Aorta (tissue), 5 donors: ENCODE data around the gene MEGF11. TPM values are rescaled to one million over a fixed set of nuclear protein-coding genes. Genes with fewer than 3 reads are reported as not detected.

Experiments
- ATAC-seq: fragments of 200-7000 bp; cut with Tn5 transposase; one replicate; pipeline ENCODE4 v1.9.1; 2022; ENCODE audit warnings: moderate library complexity; ENCODE audit not compliant: low FRiP score
- DNase-seq, 2 donors: peaks; one replicate each; pipeline ENCODE4 v3.0.0-alpha.2; 2020
- H3K27ac ChIP-seq, 2 donors: one replicate each; pipeline ENCODE4 v1.5.1; 2013; ENCODE audit warnings: low read length in 2 of 2, mild to moderate bottlenecking in 2 of 2, moderate library complexity in 2 of 2, control low read depth in 1 of 2, inconsistent platforms in 1 of 2, low read depth in 1 of 2
- H3K27me3 ChIP-seq, 2 donors: one replicate each; pipeline ENCODE4 v1.6.1; 2013; ENCODE audit warnings: control low read depth in 1 of 2, low read length in 1 of 2, mild to moderate bottlenecking in 1 of 2, moderate library complexity in 1 of 2; ENCODE audit not compliant: insufficient read depth in 2 of 2, control insufficient read depth in 1 of 2
- H3K36me3 ChIP-seq, 2 donors: one replicate each; pipeline ENCODE4 v1.6.1; 2013; ENCODE audit warnings: control low read depth in 1 of 2, low read length in 1 of 2, mild to moderate bottlenecking in 1 of 2; ENCODE audit not compliant: insufficient read depth in 2 of 2, control insufficient read depth in 1 of 2
- H3K4me1 ChIP-seq, 2 donors: one replicate each; pipeline ENCODE4 v1.6.1; 2013; ENCODE audit warnings: low read length in 2 of 2, control low read depth in 1 of 2, mild to moderate bottlenecking in 1 of 2, moderate library complexity in 1 of 2; ENCODE audit not compliant: insufficient read depth in 2 of 2, control insufficient read depth in 1 of 2
- H3K4me3 ChIP-seq, 2 donors: one replicate each; pipeline ENCODE4 v1.5.1; 2013; ENCODE audit warnings: low read length in 2 of 2, control low read depth in 1 of 2, mild to moderate bottlenecking in 1 of 2
- H3K9me3 ChIP-seq: one replicate; pipeline ENCODE4 v1.6.1; 2013; ENCODE audit warnings: mild to moderate bottlenecking, low read length; ENCODE audit not compliant: control insufficient read depth
- WGBS, 2 donors: extraction: QIAGEN DNeasy Blood & Tissue Kit; methylation state at CpG; one replicate each; pipeline ENCODE4 v1.1.7; 2013; 5-methylcytosine and 5-hydroxymethylcytosine counted together
- intact Hi-C, 2 donors: fragments of 100-400 bp; cut with DNase I; formaldehyde crosslinking; loops; one replicate each; pipeline versions ENCODE4 v1.14.2 to v1.15.0; 2022
- polyA plus RNA-seq, 2 donors: library from polyadenylated mRNA; stranded (reverse); fragments of 200-250 nt; gene quantifications; one replicate each; pipeline ENCODE4 v1.2.3, GENCODE V29; 2013
- total RNA-seq, 2 donors: library from RNA; stranded (reverse); fragmentation: NEBNext Ultra II Directional; extraction: Animal tissue kit (Norgen Biotek cat#: 25700); gene quantifications; one replicate each; pipeline ENCODE4 v1.2.1, GENCODE V29; 2021
- donor health status: healthy with polysubstance abuse.
- donor health status: Bipolar disorder and iron deficiency.
- donor health status: DM: no; HTN: no; CAD: no.
- donor health status: DM: no; HTN: no; CAD: no.
- donor health status: DM: yes; HTN: yes; CAD: no.

MEGF11 gene
- total and polyA plus RNA-seq, 4 donors: not detected

- intact Hi-C loops: no loop called here
- Histone ChIP-seq H3K9me3 (no peaks in the 10 kb centered on the region), H3K36me3 (no peaks in the 10 kb centered on the region), H3K4me1 (no peaks in the 10 kb centered on the region), H3K27ac (no peak overlapping the region), H3K4me3 (no peak overlapping the region), H3K27me3 (no peaks in the 10 kb centered on the region)
- 52 to 56% methylated on average over 10 of the region's 10 CpGs for WGBS, 2 donors
- DNase-seq (peak in 1 of 2 donors; percentile 41), ATAC-seq (no peak)
Measured at GRCh38 chr15:65991721-65992483, 261.6 kb downstream of the MEGF11 start.

- H3K4me3 ChIP-seq: no peak overlapping the region
- WGBS, 2 donors: 74 to 79% methylated on average over 5 of the region's 5 CpGs
- intact Hi-C loops: no loop called here
- no peak for DNase-seq
- no peaks in the 10 kb centered on the region for H3K9me3 ChIP-seq
- no peak for ATAC-seq
- H3K4me1 ChIP-seq: no peaks in the 10 kb centered on the region
- H3K36me3 ChIP-seq: no peaks in the 10 kb centered on the region
- no peaks in the 10 kb centered on the region for H3K27me3 ChIP-seq
- no peak overlapping the region for H3K27ac ChIP-seq
Measured at GRCh38 chr15:65990298-65990981, 263.1 kb downstream of the MEGF11 start.

DNA sequence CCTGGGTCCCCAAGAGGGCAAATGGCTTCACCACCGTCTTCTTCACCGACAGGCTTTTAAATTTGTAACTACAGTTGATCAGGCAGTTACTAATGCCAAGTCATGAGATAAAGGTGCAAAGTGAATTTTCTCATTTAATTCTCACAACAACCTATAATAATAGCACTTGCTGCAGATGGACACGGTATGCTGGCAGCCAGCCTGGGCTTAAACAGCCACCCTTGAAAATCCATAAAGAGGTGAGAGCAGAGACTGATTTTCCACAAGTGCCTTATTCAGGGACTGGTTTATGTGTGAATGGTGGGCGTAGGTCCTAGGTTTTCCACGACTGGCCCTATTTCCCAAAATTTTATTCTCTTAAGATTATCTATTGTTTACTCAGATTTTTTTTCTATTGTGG lies 266.4 kb downstream of the MEGF11 start:
- intact Hi-C loops: no loop called here
- ATAC-seq (no peak), DNase-seq (no peak)
- no peak overlapping the region for H3K27ac ChIP-seq
- WGBS, 2 donors: 57 to 59% methylated on average over 5 of the region's 5 CpGs
- no peaks in the 10 kb centered on the region for H3K27me3 ChIP-seq
- no peaks in the 10 kb centered on the region for H3K36me3 ChIP-seq
- no peaks in the 10 kb centered on the region for H3K4me1 ChIP-seq
- H3K9me3 ChIP-seq: no peaks in the 10 kb centered on the region
- H3K4me3 ChIP-seq: no peak overlapping the region

DNA sequence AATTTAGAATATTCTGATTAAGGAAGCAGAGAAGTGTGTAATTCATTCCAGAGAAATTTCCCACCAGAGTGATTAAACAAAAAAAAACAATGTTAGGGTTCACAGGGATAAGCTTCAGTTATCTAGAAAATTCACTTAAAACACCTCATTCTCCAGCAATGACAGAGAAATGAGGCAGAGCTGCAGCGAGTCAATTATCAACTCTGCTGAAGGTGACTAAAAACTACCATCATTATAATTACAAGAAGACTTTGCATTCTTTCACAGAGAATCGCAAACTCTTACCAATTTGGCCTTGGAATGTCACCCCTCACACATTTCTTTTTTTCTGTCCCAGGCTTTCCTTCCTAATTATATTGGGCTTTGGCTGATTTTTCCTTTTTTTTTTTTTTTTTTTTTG lies 267.1 kb downstream of the MEGF11 start:
- Histone ChIP-seq H3K27me3 (no peaks in the 10 kb centered on the region), H3K27ac (no peak overlapping the region), H3K4me3 (no peak overlapping the region), H3K4me1 (no peaks in the 10 kb centered on the region), H3K36me3 (no peaks in the 10 kb centered on the region), H3K9me3 (no peaks in the 10 kb centered on the region)
- WGBS, 2 donors: 27 to 37% methylated on average over 2 of the region's 2 CpGs
- DNase-seq (no peak), ATAC-seq (no peak)
- intact Hi-C loops: no loop called here

- intact Hi-C loops: no loop called here
- Histone ChIP-seq H3K4me3 (no peak overlapping the region), H3K9me3 (no peaks in the 10 kb centered on the region), H3K27me3 (no peaks in the 10 kb centered on the region), H3K4me1 (no peaks in the 10 kb centered on the region), H3K36me3 (no peaks in the 10 kb centered on the region), H3K27ac (no peak overlapping the region)
- WGBS, 2 donors: 19 to 27% methylated on average over 5 of the region's 5 CpGs
- ATAC-seq (no peak), DNase-seq (no peak)
Measured at GRCh38 chr15:65985387-65985786, 268.2 kb downstream of the MEGF11 start.

DNA sequence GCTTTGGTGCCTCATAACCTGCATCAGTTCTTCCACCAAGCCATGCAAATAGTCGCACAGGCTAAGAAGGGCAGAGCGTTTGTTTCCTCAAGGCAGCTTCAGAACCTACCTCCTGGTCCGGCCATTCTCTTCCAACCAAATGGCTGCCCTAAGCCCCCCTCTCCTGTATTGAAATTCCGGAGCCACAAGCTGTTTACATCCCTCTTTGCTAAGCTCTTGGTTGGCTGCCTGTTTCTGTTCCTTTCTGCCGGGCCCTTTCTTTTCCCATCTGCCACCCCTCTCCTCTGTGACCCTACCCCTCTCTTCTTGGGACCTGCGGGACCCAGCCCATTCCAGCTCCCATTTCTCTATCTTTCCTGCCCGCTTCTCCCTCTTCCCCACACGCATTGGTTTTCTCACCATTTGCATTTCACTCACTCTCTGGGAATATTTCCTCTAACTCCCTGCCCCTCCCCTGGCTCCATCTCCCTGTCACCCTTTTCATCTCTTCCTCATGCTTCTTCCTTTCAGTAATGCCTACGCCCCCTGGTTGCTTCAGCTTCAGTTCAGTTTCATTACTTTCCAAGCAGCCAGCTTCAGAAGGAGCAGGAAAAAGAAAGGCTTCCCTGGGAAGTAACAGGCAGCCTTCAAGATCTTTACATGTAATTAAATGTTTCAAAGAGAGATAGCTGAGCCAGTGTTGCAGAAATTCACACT lies 270.8 kb downstream of the MEGF11 start:
- ATAC-seq: no peak
- intact Hi-C loops: no loop called here
- DNase-seq: peak in 1 of 2 donors; percentile 27
- H3K27me3 ChIP-seq: no peaks in the 10 kb centered on the region
- WGBS, 2 donors: 13 to 17% methylated on average over 9 of the region's 9 CpGs
- H3K4me3 ChIP-seq: no peak overlapping the region
- no peak overlapping the region for H3K27ac ChIP-seq
- H3K4me1 ChIP-seq: no peaks in the 10 kb centered on the region
- H3K36me3 ChIP-seq: no peaks in the 10 kb centered on the region
- H3K9me3 ChIP-seq: no peaks in the 10 kb centered on the region

- Histone ChIP-seq H3K27ac (no peak overlapping the region), H3K9me3 (no peaks in the 10 kb centered on the region), H3K27me3 (no peaks in the 10 kb centered on the region), H3K4me3 (no peak overlapping the region), H3K4me1 (no peaks in the 10 kb centered on the region), H3K36me3 (no peaks in the 10 kb centered on the region)
- intact Hi-C loops: no loop called here
- WGBS, 2 donors: 2 to 3% methylated on average over 26 to 42 of the region's 42 CpGs
- ATAC-seq: peak; percentile 31
- peak in 1 of 2 donors; percentile 61 for DNase-seq
Measured at GRCh38 chr15:65981837-65982626, 271.5 kb downstream of the MEGF11 start.

- peak; percentile 56 for ATAC-seq
- no peaks in the 10 kb centered on the region for H3K27me3 ChIP-seq
- H3K9me3 ChIP-seq: no peaks in the 10 kb centered on the region
- peak; percentile 55 to 77 for DNase-seq
- H3K27ac ChIP-seq: no peak overlapping the region
- WGBS, 2 donors: 57 to 63% methylated on average over 5 of the region's 5 CpGs
- no peaks in the 10 kb centered on the region for H3K36me3 ChIP-seq
- intact Hi-C loops: no loop called here
- H3K4me3 ChIP-seq: no peak overlapping the region
- no peaks in the 10 kb centered on the region for H3K4me1 ChIP-seq
Measured at GRCh38 chr15:65980824-65981456, 272.6 kb downstream of the MEGF11 start.
